H1 (cell line): ENCODE data around the gene CFAP61. TPM values are rescaled to one million over a fixed set of nuclear protein-coding genes. Genes with fewer than 3 reads are reported as not detected.

Experiments used
- CTCF ChIA-PET: fragments of 300-600 bp; sonication (Branson Sonifier 250); formaldehyde crosslinking; loops from one replicate; lab custom pipeline; 2021; ENCODE audit not compliant: partially characterized antibody; lab: Charles Lee
- POLR2A ChIA-PET: fragments of 300-600 bp; sonication (Branson Sonifier 250); formaldehyde crosslinking; loops from one replicate; lab custom pipeline; 2021; ENCODE audit warnings: inconsistent platforms; ENCODE audit not compliant: partially characterized antibody; lab: Charles Lee
- DNase-seq, 2 experiments: peaks; one replicate each; pipeline versions ENCODE4 v3.0.0 to v3.0.0-alpha.2; 2010 to 2022; ENCODE audit warnings: low spot score in 2 of 2, low read depth in 1 of 2, mixed read lengths in 1 of 2
- FAIRE-seq: peaks from 2 replicates; lab custom pipeline; 2011; peaks lifted over from hg19 to GRCh38; lab: Jason Lieb, UNC
- H2AFZ ChIP-seq: 2 replicates; pipeline ENCODE4 v1.8.1; 2012; ENCODE audit warnings: low read length, inconsistent platforms
- H2AK5ac ChIP-seq: 2 replicates; pipeline ENCODE4 v1.6.1; 2013; ENCODE audit warnings: low read depth, low read length
- H2BK120ac ChIP-seq: replicated peaks from 2 replicates; pipeline ENCODE3; 2013; ENCODE audit warnings: low read depth, low read length, inconsistent platforms
- H2BK12ac ChIP-seq: 2 replicates; pipeline ENCODE4 v1.6.1; 2013; ENCODE audit warnings: low read depth, low read length
- H2BK15ac ChIP-seq: 2 replicates; pipeline ENCODE4 v1.6.1; 2013; ENCODE audit warnings: low read length
- H2BK20ac ChIP-seq: 2 replicates; pipeline ENCODE4 v1.6.1; 2013; ENCODE audit warnings: low read length
- H2BK5ac ChIP-seq: 2 replicates; pipeline ENCODE4 v1.6.1; 2013; ENCODE audit warnings: low read depth, low read length
- H3K14ac ChIP-seq: 2 replicates; pipeline ENCODE4 v1.6.1; 2013; ENCODE audit warnings: inconsistent platforms; ENCODE audit not compliant: insufficient read length
- H3K18ac ChIP-seq: 2 replicates; pipeline ENCODE4 v1.6.1; 2013; ENCODE audit warnings: low read length; ENCODE audit errors: extremely low read depth
- H3K23ac ChIP-seq: 2 replicates; pipeline ENCODE4 v1.6.1; 2013; ENCODE audit warnings: inconsistent platforms; ENCODE audit not compliant: insufficient read length
- H3K23me2 ChIP-seq: 2 replicates; pipeline ENCODE4 v1.6.1; 2013; ENCODE audit warnings: low read depth, low read length
- H3K27ac ChIP-seq: 2 replicates; pipeline ENCODE4 v1.6.1; 2011; ENCODE audit warnings: low read depth, low read length, inconsistent platforms
- H3K27me3 ChIP-seq, 4 experiments: replicated peaks in 1 of 4; 1 replicate in 1 of 4; 2 replicates in 3 of 4; pipeline versions ENCODE4 v1.6.1 to v1.8.1; 2011 to 2013; ENCODE audit warnings: low read length in 3 of 4, mild to moderate bottlenecking in 3 of 4, inconsistent platforms in 2 of 4, mixed read lengths in 2 of 4, moderate library complexity in 1 of 4; ENCODE audit not compliant: control insufficient read depth in 3 of 4, insufficient read depth in 3 of 4; ENCODE audit errors: extremely low read depth in 1 of 4
- H3K36me3 ChIP-seq, 4 experiments: 2 replicates each; pipeline versions ENCODE4 v1.6.1 to v1.8.1; 2011 to 2013; ENCODE audit warnings: mild to moderate bottlenecking in 4 of 4, low read length in 3 of 4, moderate library complexity in 2 of 4, control low read depth in 1 of 4, inconsistent platforms in 1 of 4; ENCODE audit not compliant: insufficient read depth in 4 of 4, control insufficient read depth in 2 of 4
- H3K4ac ChIP-seq: replicated peaks from 2 replicates; pipeline ENCODE3; 2013; ENCODE audit warnings: low read length, low read depth, mixed read lengths, inconsistent platforms; ENCODE audit not compliant: insufficient read length
- H3K4me1 ChIP-seq, 4 experiments: replicated peaks in 1 of 4; 1 replicate in 1 of 4; 2 replicates in 3 of 4; pipeline versions ENCODE4 v1.6.1 to v1.8.1; 2011 to 2013; ENCODE audit warnings: low read length in 3 of 4, inconsistent platforms in 2 of 4, mixed read lengths in 1 of 4; ENCODE audit not compliant: insufficient read depth in 4 of 4, control insufficient read depth in 3 of 4
- H3K4me2 ChIP-seq, 2 experiments: 2 replicates each; pipeline versions ENCODE4 v1.6.1 to v1.8.1; 2011 to 2013; ENCODE audit warnings: low read depth in 2 of 2, low read length in 2 of 2, control low read depth in 1 of 2, inconsistent platforms in 1 of 2, mild to moderate bottlenecking in 1 of 2; ENCODE audit not compliant: insufficient read depth in 1 of 2
- H3K4me3 ChIP-seq, 4 experiments: fragments of 200-600, 300-600 bp in 1 of 4; sonication (generic), shearing (Covaris generic), sonication (Bioruptor Twin) in 1 of 4; 2 replicates each; pipeline versions ENCODE4 v1.5.1 to v1.8.1; 2011 to 2016; ENCODE audit warnings: low read length in 4 of 4, low read depth in 3 of 4, control low read depth in 2 of 4, inconsistent platforms in 2 of 4, mild to moderate bottlenecking in 2 of 4, mixed read lengths in 1 of 4, moderate library complexity in 1 of 4; ENCODE audit not compliant: insufficient read depth in 2 of 4; ENCODE audit errors: extremely low read depth in 1 of 4
- H3K56ac ChIP-seq: replicated peaks from 2 replicates; pipeline ENCODE3; 2013; ENCODE audit warnings: low read depth, mild to moderate bottlenecking, mixed read lengths, low read length, inconsistent platforms; ENCODE audit not compliant: insufficient read length
- H3K79me1 ChIP-seq: 2 replicates; pipeline ENCODE4 v1.6.1; 2013; ENCODE audit warnings: low read depth, low read length, control low read depth
- H3K79me2 ChIP-seq, 2 experiments: 2 replicates each; pipeline versions ENCODE4 v1.6.1 to v1.8.1; 2012 to 2013; ENCODE audit warnings: low read length in 2 of 2, mild to moderate bottlenecking in 2 of 2, inconsistent platforms in 1 of 2; ENCODE audit not compliant: insufficient read depth in 2 of 2, control insufficient read depth in 1 of 2
- H3K9ac ChIP-seq, 4 experiments: replicated peaks in 1 of 4; 1 replicate in 1 of 4; 2 replicates in 3 of 4; pipeline versions ENCODE4 v1.6.1 to v1.8.1; 2011 to 2013; ENCODE audit warnings: low read depth in 3 of 4, low read length in 3 of 4, control low read depth in 2 of 4, mild to moderate bottlenecking in 2 of 4, moderate library complexity in 2 of 4, inconsistent platforms in 1 of 4; ENCODE audit errors: extremely low read depth in 1 of 4
- H3K9me3 ChIP-seq, 2 experiments: 2 replicates each; pipeline versions ENCODE4 v1.6.1 to v1.8.1; 2012 to 2013; ENCODE audit warnings: mild to moderate bottlenecking in 2 of 2, moderate library complexity in 2 of 2, control low read depth in 1 of 2, inconsistent platforms in 1 of 2, low read depth in 1 of 2, low read length in 1 of 2, mixed read lengths in 1 of 2; ENCODE audit not compliant: insufficient read depth in 2 of 2
- H4K20me1 ChIP-seq, 2 experiments: replicated peaks in 1 of 2; 2 replicates each; pipeline versions ENCODE3 to v1.8.1; 2011 to 2013; ENCODE audit warnings: inconsistent platforms in 2 of 2, low read length in 2 of 2, mild to moderate bottlenecking in 1 of 2; ENCODE audit not compliant: insufficient read depth in 2 of 2, control insufficient read depth in 1 of 2
- H4K5ac ChIP-seq: 2 replicates; pipeline ENCODE4 v1.6.1; 2013; ENCODE audit warnings: low read length, low read depth, mixed read lengths, inconsistent platforms; ENCODE audit not compliant: insufficient read length
- H4K8ac ChIP-seq: 2 replicates; pipeline ENCODE4 v1.8.0; 2013; ENCODE audit warnings: mild to moderate bottlenecking, moderate library complexity, low read length, inconsistent platforms; ENCODE audit not compliant: insufficient read depth; ENCODE audit errors: extremely low read depth
- H4K91ac ChIP-seq: replicated peaks from 2 replicates; pipeline ENCODE3; 2013; ENCODE audit warnings: low read length, mixed read lengths, inconsistent platforms; ENCODE audit not compliant: insufficient read length
- ATF2 ChIP-seq: IDR thresholded peaks from 2 replicates; pipeline ENCODE4 v1.6.1; 2012; ENCODE audit warnings: low read length, inconsistent platforms
- CTCF ChIP-seq, 3 experiments: IDR thresholded peaks; 1 replicate in 2 of 3; 2 replicates in 1 of 3; pipeline versions ENCODE4 v1.5.1 to v1.6.1; 2011; ENCODE audit warnings: low read length in 3 of 3, mild to moderate bottlenecking in 3 of 3, inconsistent platforms in 2 of 3, low read depth in 1 of 3, moderate library complexity in 1 of 3; ENCODE audit not compliant: insufficient read depth in 1 of 3; ENCODE audit errors: control extremely low read depth in 1 of 3
- E2F6 ChIP-seq: IDR thresholded peaks from 2 replicates; pipeline ENCODE4 v1.6.1; 2012; ENCODE audit warnings: inconsistent platforms
- EGR1 ChIP-seq: IDR thresholded peaks from 2 replicates; pipeline ENCODE4 v1.6.1; 2011; ENCODE audit warnings: low read depth, low read length, borderline replicate concordance
- JUN ChIP-seq: IDR thresholded peaks from 2 replicates; pipeline ENCODE4 v1.6.1; 2011; ENCODE audit warnings: low read depth, mild to moderate bottlenecking, improper control_type of control experiment, low read length
- KDM4A ChIP-seq: IDR thresholded peaks from one replicate; pipeline ENCODE4 v1.7.1; 2012; ENCODE audit warnings: low read depth, mild to moderate bottlenecking, moderate library complexity, low read length, inconsistent platforms; ENCODE audit not compliant: severe bottlenecking
- PHF8 ChIP-seq: fragments of 200-600 bp; sonication (generic); conservative IDR thresholded peaks from 2 replicates; pipeline ENCODE4 v1.7.1; 2012; ENCODE audit warnings: low read depth, mild to moderate bottlenecking, inconsistent platforms, low read length, moderate library complexity
- SAP30 ChIP-seq: fragments of 300-600 bp; sonication (generic); IDR thresholded peaks from 2 replicates; pipeline ENCODE4 v1.7.1; 2012; ENCODE audit warnings: low read length, moderate library complexity, mild to moderate bottlenecking, inconsistent platforms; ENCODE audit not compliant: insufficient read depth, insufficient replicate concordance
- SIRT6 ChIP-seq: IDR thresholded peaks from one replicate; pipeline ENCODE4 v1.7.1; 2012; ENCODE audit warnings: low read length, inconsistent platforms
- SP1 ChIP-seq: IDR thresholded peaks from 2 replicates; pipeline ENCODE4 v1.6.1; 2011; ENCODE audit warnings: low read depth, low read length
- polyA plus RNA-seq, 7 experiments: library from polyadenylated mRNA; depleted of rRNA in 3 of 7; stranded (reverse) in 5 of 7; unstranded in 2 of 7; fragments of >200 nt in 5 of 7; fragments of 200-250 nt in 2 of 7; gene quantifications; 1 replicate in 5 of 7; 2 replicates in 1 of 7; 4 replicates in 1 of 7; pipeline versions ENCODE4 v1.2.1 to v1.2.3, GENCODE V29; 2011 to 2013; ENCODE audit warnings: missing spikeins in 2 of 7, mixed read lengths in 2 of 7
- total RNA-seq: library from RNA; stranded (reverse); fragmentation: NEBNext Ultra II Directional; extraction: Animal tissue kit (Norgen Biotek cat#: 25700); gene quantifications from 2 replicates; pipeline ENCODE4 v1.2.1, GENCODE V29; 2021

Gene CFAP61
- total and polyA plus RNA-seq, 2 of the 8 experiments (the other 6 are each of a cell fraction or from before 2014, with no cell fraction given), result 0.29 to 0.61 TPM

GRCh38 chr20:20228351-20228750 lies 176.0 kb downstream of the CFAP61 start:
- Histone ChIP-seq H3K36me3 (no peaks in the 10 kb centered on the region), H3K9me3 (peaks cover 0 to 2% of the 10 kb centered on the region in 2 experiments; a peak in 1 of 4 replicates), H4K91ac (no peak overlapping the region), H3K4me1 (peaks cover 0 to 3% (median 1%) of the 10 kb centered on the region in 4 experiments; a peak in 1 of 7 replicates), H4K8ac (no peak overlapping the region), H3K79me1 (no peaks in the 10 kb centered on the region), H3K9ac (no peak overlapping the region), H2BK15ac (no peak overlapping the region), H4K20me1 (peaks cover 0 to 2% of the 10 kb centered on the region in 2 experiments), H3K23me2 (no peaks in the 10 kb centered on the region), H2BK12ac (no peak overlapping the region), H3K4ac (no peak overlapping the region), H3K79me2 (no peaks in the 10 kb centered on the region), H3K14ac (no peak overlapping the region), H3K27ac (no peak overlapping the region), H3K23ac (no peak overlapping the region), H3K56ac (no peak overlapping the region), H4K5ac (no peak overlapping the region), H3K18ac (no peak overlapping the region), H2BK120ac (no peak overlapping the region), H2AFZ (no peak overlapping the region), H3K4me2 (no peak overlapping the region), H3K4me3 (no peak overlapping the region), H2AK5ac (no peak overlapping the region), H2BK5ac (no peak overlapping the region), H2BK20ac (no peak overlapping the region), H3K27me3 (no peaks in the 10 kb centered on the region)
- FAIRE-seq (no peak), DNase-seq (no peak)
- CTCF ChIA-PET, result interaction anchor here (1.9 to 4.5 kb wide), 2 partner anchors 9 kb away, joined by 9 to 37 read pairs; no protein-coding TSS in a partner anchor
- POLR2A ChIA-PET, result no interaction called here
- no peak for TF ChIP-seq E2F6
- TF ChIP-seq SAP30, result no peak
- TF ChIP-seq JUN, result no peak
- TF ChIP-seq ATF2, result no peak
- TF ChIP-seq SP1, result no peak
- TF ChIP-seq EGR1, result no peak
- no peak for TF ChIP-seq SIRT6
- no peak for TF ChIP-seq PHF8
- TF ChIP-seq KDM4A, result no peak
- TF ChIP-seq CTCF (IDR thresholded peaks at IDR 0.05; ENCODE audit: control extremely low read depth in 1 of 3, insufficient read depth in 1 of 3, low read depth in 1 of 3, low read length in 3 of 3), result no peak
